Neural crest cell (in vitro differentiated cells): ENCODE data around the gene TRAM2. TPM values are rescaled to one million over a fixed set of nuclear protein-coding genes. Genes with fewer than 3 reads are reported as not detected.

Source experiments
- DNase-seq: peaks from one replicate; pipeline ENCODE4 v3.0.0; 2021; ENCODE audit warnings: low read depth, mixed read lengths, low spot score
- H3K27ac Mint-ChIP-seq: one replicate; pipeline ENCODE4 v1.8.0; 2021; ENCODE audit warnings: mild to moderate bottlenecking, mixed read lengths; ENCODE audit not compliant: unreplicated experiment
- H3K27me3 Mint-ChIP-seq: 2 replicates; pipeline ENCODE4 v1.8.0; 2021; ENCODE audit warnings: low read depth, mild to moderate bottlenecking, mixed read lengths
- H3K36me3 Mint-ChIP-seq: 2 replicates; pipeline ENCODE4 v1.8.0; 2021; ENCODE audit warnings: low read depth, mild to moderate bottlenecking, mixed read lengths
- H3K4me1 Mint-ChIP-seq: 2 replicates; pipeline ENCODE4 v1.8.0; 2021; ENCODE audit warnings: mixed read lengths
- H3K4me3 Mint-ChIP-seq: one replicate; pipeline ENCODE4 v1.8.0; 2021; ENCODE audit warnings: mild to moderate bottlenecking, mixed read lengths
- H3K9me3 Mint-ChIP-seq: 2 replicates; pipeline ENCODE4 v1.8.0; 2021; ENCODE audit warnings: mixed read lengths
- total RNA-seq: library from RNA; stranded (reverse); gene quantifications from 2 replicates; pipeline ENCODE4 v1.2.1, GENCODE V29; 2021
- TF ChIP-seq, protein P1 (sequence below): fragments of 200-600 bp; sonication (generic); conservative IDR thresholded peaks from 2 replicates; pipeline ENCODE4 v1.5.0; 2021; ENCODE audit warnings: antibody characterized with exemption, mild to moderate bottlenecking

The TRAM2 gene
- total RNA-seq, 1 donor from 2014 or later: 20.2 TPM

DNA sequence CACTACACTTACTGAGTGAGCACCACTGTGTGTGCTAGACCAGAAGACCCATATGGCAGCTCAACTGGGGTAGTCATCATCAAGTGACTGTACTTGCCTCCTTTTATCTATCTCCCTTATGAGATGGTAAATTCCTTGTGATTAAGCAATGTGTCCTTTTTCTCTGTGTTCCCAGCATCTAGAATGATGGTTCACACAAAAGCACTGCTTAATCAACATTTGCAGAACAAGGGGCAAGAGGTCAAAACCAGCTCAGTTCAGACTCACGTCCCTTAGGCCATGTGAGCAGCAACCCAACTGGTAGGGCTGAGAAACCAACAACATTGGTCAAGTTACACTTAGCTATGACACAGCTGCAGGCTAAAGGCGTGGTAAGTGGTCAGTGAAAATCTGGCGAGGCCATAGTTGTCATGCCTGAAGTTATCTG lies 10.0 kb downstream of the TRAM2 start:
- Mint-ChIP-seq H3K27ac (no peak overlapping the region), H3K4me1 (peaks cover 55% of the 10 kb centered on the region), H3K27me3 (no peaks in the 10 kb centered on the region), H3K4me3 (no peak overlapping the region), H3K36me3 (no peaks in the 10 kb centered on the region), H3K9me3 (no peaks in the 10 kb centered on the region)
- TF ChIP-seq, protein P1, sequence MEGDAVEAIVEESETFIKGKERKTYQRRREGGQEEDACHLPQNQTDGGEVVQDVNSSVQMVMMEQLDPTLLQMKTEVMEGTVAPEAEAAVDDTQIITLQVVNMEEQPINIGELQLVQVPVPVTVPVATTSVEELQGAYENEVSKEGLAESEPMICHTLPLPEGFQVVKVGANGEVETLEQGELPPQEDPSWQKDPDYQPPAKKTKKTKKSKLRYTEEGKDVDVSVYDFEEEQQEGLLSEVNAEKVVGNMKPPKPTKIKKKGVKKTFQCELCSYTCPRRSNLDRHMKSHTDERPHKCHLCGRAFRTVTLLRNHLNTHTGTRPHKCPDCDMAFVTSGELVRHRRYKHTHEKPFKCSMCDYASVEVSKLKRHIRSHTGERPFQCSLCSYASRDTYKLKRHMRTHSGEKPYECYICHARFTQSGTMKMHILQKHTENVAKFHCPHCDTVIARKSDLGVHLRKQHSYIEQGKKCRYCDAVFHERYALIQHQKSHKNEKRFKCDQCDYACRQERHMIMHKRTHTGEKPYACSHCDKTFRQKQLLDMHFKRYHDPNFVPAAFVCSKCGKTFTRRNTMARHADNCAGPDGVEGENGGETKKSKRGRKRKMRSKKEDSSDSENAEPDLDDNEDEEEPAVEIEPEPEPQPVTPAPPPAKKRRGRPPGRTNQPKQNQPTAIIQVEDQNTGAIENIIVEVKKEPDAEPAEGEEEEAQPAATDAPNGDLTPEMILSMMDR: no peak
- no peak for DNase-seq

DNA sequence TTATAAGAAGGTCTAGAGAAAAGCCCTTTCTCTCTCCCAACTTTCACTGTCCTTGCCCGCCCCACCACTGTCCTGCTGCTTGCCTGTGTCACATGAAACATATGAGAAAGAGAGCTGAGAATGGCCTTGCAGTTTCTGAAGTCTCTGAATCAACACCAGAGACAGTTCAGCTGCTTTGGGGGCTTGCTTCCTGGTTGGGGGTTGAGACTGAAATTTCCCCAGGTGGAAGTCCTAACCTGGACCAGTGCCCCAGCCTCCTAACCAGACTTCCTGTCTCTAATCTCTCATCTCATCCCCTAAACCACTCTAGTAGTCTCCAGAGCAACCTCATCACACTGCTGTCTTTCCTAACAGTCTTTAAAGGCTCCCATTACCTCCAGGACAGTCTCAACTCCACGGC lies 10.7 kb downstream of the TRAM2 start:
- no peak overlapping the region for H3K27ac Mint-ChIP-seq
- H3K27me3 Mint-ChIP-seq: no peaks in the 10 kb centered on the region
- no peak for DNase-seq
- H3K9me3 Mint-ChIP-seq: no peaks in the 10 kb centered on the region
- H3K4me1 Mint-ChIP-seq: peaks cover 48% of the 10 kb centered on the region
- TF ChIP-seq, protein P1: no peak
- no peaks in the 10 kb centered on the region for H3K36me3 Mint-ChIP-seq
- H3K4me3 Mint-ChIP-seq: no peak overlapping the region

DNA sequence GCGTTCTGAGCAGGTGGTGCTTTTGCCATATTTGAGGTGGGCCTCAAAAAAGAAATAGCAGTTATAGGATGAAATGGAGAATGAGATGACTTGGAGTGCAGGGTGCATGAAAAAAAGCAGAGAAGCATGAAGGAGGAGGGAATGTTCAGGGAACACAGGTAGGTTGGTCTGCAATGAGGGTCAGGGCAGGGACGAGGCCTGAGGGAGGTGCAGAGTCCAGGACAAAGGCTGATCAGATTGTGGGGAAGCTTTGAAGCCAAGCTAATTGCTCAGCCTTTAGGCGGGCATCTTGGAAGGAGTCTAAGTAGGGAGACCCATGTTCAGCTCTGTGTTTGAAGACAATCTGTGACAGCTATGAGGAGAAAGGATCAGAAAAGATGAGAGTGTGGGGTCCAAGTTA lies 12.0 kb downstream of the TRAM2 start:
- Mint-ChIP-seq H3K4me3 (no peak overlapping the region), H3K9me3 (no peaks in the 10 kb centered on the region), H3K36me3 (no peaks in the 10 kb centered on the region), H3K27me3 (no peaks in the 10 kb centered on the region), H3K27ac (peak overlapping the region; percentile 12), H3K4me1 (peaks cover 36% of the 10 kb centered on the region)
- DNase-seq: no peak
- TF ChIP-seq, protein P1: no peak

DNA sequence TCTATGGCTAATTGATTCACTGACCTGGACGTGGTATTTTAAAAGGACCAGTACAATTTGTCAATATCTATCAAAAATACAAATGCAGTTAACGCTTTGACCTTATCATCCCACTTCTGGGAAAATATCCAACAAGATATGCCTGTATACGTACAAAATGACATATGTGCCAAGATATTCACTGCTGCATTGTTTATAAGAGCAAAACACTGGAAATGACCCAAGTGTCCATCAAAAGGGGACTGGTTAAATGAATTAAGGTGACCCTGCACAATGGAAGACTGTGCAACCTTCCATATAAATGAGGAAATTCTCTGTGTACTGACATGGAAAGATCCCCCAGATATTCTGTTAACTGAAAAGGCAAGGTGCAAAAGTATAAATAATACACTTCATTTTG lies 13.9 kb downstream of the TRAM2 start:
- Mint-ChIP-seq H3K4me3 (no peak overlapping the region), H3K4me1 (peaks cover 21% of the 10 kb centered on the region), H3K36me3 (no peaks in the 10 kb centered on the region), H3K9me3 (no peaks in the 10 kb centered on the region), H3K27ac (no peak overlapping the region), H3K27me3 (no peaks in the 10 kb centered on the region)
- no peak for DNase-seq
- TF ChIP-seq, protein P1: no peak

DNA sequence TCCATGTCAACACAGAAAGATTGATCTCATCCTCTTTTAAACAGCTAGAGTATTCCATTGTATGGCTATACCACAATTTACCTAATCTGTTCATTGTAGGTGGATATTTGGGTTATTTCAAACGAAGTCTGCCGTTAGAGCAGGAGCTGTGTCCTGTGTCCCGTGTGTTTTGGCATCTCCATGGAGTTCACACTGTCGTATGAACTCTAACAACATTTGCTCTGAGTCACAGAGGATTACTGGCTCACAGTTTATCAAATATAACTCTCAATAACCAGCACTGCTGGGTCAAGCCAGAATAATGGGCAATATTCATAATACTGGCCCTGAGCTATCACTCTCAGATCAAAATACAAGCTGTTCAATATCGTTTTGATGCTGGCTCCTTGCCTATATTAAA lies 16.4 kb downstream of the TRAM2 start:
- H3K36me3 Mint-ChIP-seq: no peaks in the 10 kb centered on the region
- DNase-seq: no peak
- H3K27ac Mint-ChIP-seq: no peak overlapping the region
- H3K4me3 Mint-ChIP-seq: no peak overlapping the region
- H3K9me3 Mint-ChIP-seq: no peaks in the 10 kb centered on the region
- peaks cover 15% of the 10 kb centered on the region for H3K4me1 Mint-ChIP-seq
- TF ChIP-seq, protein P1: no peak
- no peaks in the 10 kb centered on the region for H3K27me3 Mint-ChIP-seq
